Brain microvascular endothelial cell (primary cell): ENCODE measurements around the gene SLC47A2.

Experiments used
- DNase-seq: peaks from one replicate; pipeline ENCODE4 v3.0.0-alpha.2; 2020
- H3K27ac ChIP-seq: fragments of 250-450 bp; sonication (Bioruptor Pico); 2 replicates; pipeline ENCODE4 v1.5.1; 2020; ENCODE audit warnings: mild to moderate bottlenecking, moderate library complexity
- H3K27me3 ChIP-seq: fragments of 250-450 bp; sonication (Bioruptor Pico); replicated peaks from 2 replicates; pipeline ENCODE4 v1.5.1; 2020; ENCODE audit warnings: mild to moderate bottlenecking
- H3K36me3 ChIP-seq: fragments of 250-450 bp; sonication (Bioruptor Pico); replicated peaks from 2 replicates; pipeline ENCODE4 v1.5.1; 2020; ENCODE audit warnings: mild to moderate bottlenecking
- H3K4me3 ChIP-seq: 2 replicates; pipeline ENCODE4 v1.5.1; 2011; ENCODE audit warnings: low read depth, mild to moderate bottlenecking, control low read depth, low read length, moderate library complexity
- in situ Hi-C: cut with HindIII; loops from 2 replicates; pipeline ENCODE4 v1.10.0; 2017; ENCODE audit warnings: low sequenced_read_pairs, low pct_ligation_motif_present
- TF ChIP-seq, protein P1 (sequence below): IDR thresholded peaks from 2 replicates; pipeline ENCODE4 v1.5.1; 2011; ENCODE audit warnings: low read depth, mild to moderate bottlenecking, moderate library complexity, low read length, control low read depth, inconsistent platforms; ENCODE audit errors: missing control alignments

Gene SLC47A2

DNA sequence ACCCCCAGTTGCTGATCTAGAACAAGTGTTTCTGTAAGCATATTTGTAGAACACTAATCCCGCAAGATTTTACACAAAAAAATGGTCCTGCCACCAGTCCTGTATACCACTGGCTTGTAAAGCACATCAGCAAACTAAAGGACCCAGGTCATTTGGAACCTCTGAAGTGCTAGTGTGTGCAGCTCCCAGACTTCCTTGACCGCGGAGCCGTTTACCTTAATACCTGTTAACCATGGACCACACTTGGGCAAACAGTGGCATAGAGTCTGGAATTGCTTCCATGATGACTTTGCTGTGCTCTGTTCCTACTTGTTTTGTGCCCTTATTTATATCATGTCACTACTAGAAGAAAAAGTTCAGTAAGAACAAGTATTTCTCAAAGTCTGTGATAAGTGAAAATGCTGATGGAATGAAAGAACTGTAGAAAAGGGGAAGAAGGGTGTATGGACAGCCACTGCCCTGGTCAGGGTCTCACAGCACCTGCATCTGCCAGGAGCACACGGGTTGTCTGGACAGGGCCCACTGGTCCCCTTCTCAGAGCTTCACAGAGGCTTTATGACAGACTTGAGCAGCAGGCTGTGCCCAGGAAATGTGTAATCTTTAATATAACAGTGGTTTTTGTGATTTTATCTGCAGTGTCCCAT, 38.5 kb downstream of the SLC47A2 start:
- no peaks in the 10 kb centered on the region for H3K27me3 ChIP-seq
- no peak for DNase-seq
- TF ChIP-seq, protein P1, sequence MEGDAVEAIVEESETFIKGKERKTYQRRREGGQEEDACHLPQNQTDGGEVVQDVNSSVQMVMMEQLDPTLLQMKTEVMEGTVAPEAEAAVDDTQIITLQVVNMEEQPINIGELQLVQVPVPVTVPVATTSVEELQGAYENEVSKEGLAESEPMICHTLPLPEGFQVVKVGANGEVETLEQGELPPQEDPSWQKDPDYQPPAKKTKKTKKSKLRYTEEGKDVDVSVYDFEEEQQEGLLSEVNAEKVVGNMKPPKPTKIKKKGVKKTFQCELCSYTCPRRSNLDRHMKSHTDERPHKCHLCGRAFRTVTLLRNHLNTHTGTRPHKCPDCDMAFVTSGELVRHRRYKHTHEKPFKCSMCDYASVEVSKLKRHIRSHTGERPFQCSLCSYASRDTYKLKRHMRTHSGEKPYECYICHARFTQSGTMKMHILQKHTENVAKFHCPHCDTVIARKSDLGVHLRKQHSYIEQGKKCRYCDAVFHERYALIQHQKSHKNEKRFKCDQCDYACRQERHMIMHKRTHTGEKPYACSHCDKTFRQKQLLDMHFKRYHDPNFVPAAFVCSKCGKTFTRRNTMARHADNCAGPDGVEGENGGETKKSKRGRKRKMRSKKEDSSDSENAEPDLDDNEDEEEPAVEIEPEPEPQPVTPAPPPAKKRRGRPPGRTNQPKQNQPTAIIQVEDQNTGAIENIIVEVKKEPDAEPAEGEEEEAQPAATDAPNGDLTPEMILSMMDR: no peak
- H3K27ac ChIP-seq: no peak overlapping the region
- in situ Hi-C loops: no loop called here
- no peaks in the 10 kb centered on the region for H3K36me3 ChIP-seq
- H3K4me3 ChIP-seq: no peak overlapping the region

DNA sequence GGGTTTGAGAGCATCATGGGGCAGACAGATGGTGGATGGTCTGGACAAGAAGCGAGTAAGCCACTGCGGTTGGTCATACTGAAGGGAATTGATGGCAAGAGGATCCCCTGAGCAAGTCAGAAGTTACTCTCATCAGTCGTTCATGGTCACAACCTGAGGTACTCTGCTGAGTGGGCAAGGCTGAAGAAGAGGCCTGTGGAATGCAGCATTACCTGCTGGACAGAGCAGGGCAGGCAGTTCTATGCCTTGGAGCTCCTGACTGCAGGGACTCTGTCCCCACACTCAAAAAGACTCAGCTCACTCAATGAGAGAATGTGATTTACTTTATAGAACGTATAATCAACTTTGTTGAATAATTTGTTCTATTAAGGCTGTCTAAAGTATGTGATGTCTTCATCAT, 39.5 kb downstream of the SLC47A2 start:
- Histone ChIP-seq H3K27ac (no peak overlapping the region), H3K4me3 (no peak overlapping the region), H3K36me3 (no peaks in the 10 kb centered on the region), H3K27me3 (no peaks in the 10 kb centered on the region)
- in situ Hi-C loops: no loop called here
- DNase-seq: no peak
- TF ChIP-seq, protein P1: no peak

DNA sequence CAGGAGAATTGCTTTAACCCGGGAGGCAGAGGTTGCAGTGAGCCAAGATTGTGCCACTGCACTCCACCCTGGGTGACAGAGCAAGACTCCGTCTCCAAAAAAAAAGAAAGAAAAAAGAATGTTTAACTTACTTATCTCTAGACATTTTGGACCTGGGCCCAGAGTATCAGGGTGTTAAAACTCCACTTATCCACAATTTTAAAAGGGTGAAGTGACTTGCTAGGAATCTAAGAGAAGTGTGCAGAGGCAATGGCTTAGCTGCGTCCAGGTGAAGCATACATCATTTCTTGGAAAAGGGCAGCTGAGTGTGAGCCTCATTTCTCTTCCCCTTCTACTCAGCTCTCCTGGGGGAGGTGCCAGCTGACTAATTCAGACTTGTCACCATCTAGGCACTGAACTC, 42.8 kb downstream of the SLC47A2 start:
- Histone ChIP-seq H3K36me3 (no peaks in the 10 kb centered on the region), H3K27me3 (no peaks in the 10 kb centered on the region), H3K27ac (no peak overlapping the region), H3K4me3 (no peak overlapping the region)
- no peak for DNase-seq
- TF ChIP-seq, protein P1: no peak
- in situ Hi-C loops: no loop called here

DNA sequence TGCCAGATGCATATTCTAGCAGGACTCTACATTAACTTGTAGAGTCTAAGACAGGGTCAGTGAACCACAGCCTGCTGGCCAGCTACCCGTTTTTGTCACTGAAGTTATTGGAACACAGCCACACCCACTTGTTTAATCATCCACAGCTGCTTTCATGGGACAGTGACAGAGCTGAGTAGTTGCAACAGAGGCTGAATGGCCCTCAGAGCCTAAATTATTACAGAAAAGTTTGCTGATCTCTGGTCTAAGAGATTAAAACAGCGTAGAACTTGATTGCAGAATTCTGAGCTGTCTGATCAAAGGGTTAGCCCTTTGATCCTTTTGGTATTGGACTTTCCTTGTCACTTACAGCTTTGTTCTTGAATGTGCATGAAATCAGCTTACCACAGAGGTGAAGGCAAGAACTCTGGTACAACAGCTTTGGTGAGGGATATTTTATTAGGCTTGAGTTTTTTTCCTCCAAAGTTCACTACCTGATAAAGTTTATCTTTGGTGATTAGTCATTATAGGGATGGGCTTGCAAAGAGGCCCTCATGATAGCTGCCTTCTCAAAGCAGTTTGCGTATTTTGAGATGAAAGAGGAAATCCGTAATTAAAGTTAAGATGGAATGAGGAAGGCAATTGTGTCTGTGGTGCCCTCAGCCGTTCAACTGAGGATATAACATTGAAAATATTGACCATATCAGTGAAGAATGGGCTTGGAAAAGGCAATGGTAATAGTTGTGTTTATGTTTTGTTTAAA, 44.2 kb downstream of the SLC47A2 start:
- Histone ChIP-seq H3K36me3 (no peaks in the 10 kb centered on the region), H3K27me3 (no peaks in the 10 kb centered on the region), H3K4me3 (no peak overlapping the region), H3K27ac (no peak overlapping the region)
- in situ Hi-C loops: no loop called here
- TF ChIP-seq, protein P1: peak; percentile 43
- no peak for DNase-seq

DNA sequence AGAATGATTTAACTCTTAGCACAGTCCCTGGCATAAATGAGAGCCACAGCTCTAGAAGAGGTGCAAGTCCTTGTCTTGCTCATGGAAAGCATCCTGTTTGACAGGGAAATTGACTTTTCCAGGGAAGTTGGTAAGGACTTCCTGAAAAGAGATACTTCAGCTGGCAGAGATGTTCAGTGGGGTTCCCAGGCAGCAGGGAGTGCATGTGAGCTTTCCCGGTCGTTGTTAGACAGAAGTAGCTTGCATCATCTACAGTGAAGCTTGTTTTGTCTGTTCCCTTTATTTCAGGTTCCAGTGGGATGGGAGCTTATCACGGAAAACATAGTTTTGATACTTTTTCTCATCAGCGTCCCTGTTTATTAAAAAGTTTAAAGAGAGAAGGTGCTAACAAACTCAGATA, 45.0 kb downstream of the SLC47A2 start:
- Histone ChIP-seq H3K27me3 (no peaks in the 10 kb centered on the region), H3K27ac (no peak overlapping the region), H3K4me3 (no peak overlapping the region), H3K36me3 (no peaks in the 10 kb centered on the region)
- TF ChIP-seq, protein P1: no peak
- in situ Hi-C loops: no loop called here
- no peak for DNase-seq
